Lower lobe of right lung (tissue), 2 donors: Measurements from ENCODE around the gene HOXA2. TPM values are rescaled to one million over a fixed set of nuclear protein-coding genes. Genes with fewer than 3 reads are reported as not detected.
A peak's percentile ranks its signal among the peaks of the same experiment; 100 is the strongest.

Experiments
- ATAC-seq, 2 donors: fragments of 200-7000 bp; cut with Tn5 transposase; one replicate each; pipeline ENCODE4 v1.9.1; 2020 to 2022; ENCODE audit warnings: mild to moderate bottlenecking in 2 of 2, moderate library complexity in 2 of 2
- DNase-seq: peaks from one replicate; pipeline ENCODE4 v3.0.0-alpha.2; 2020
- H3K27ac ChIP-seq: fragments of 200-600 bp; one replicate; pipeline ENCODE4 v1.8.0; 2022
- H3K27me3 ChIP-seq: fragments of 200-600 bp; one replicate; pipeline ENCODE4 v1.8.0; 2022; ENCODE audit warnings: low read depth
- H3K36me3 ChIP-seq: fragments of 200-600 bp; one replicate; pipeline ENCODE4 v1.8.0; 2022; ENCODE audit warnings: mild to moderate bottlenecking
- H3K4me1 ChIP-seq: fragments of 200-600 bp; one replicate; pipeline ENCODE4 v1.8.0; 2022
- H3K4me3 ChIP-seq: fragments of 200-600 bp; one replicate; pipeline ENCODE4 v1.8.0; 2022; ENCODE audit warnings: mild to moderate bottlenecking
- H3K9me3 ChIP-seq: fragments of 200-600 bp; one replicate; pipeline ENCODE4 v1.8.0; 2022
- intact Hi-C: fragments of 100-400 bp; cut with DNase I; formaldehyde crosslinking; loops from one replicate; pipeline ENCODE4 v1.11.0; 2022
- total RNA-seq: library from RNA; stranded (reverse); fragmentation: NEBNext Ultra II Directional; extraction: Animal tissue kit (Norgen Biotek cat#: 25700); gene quantifications from one replicate; pipeline ENCODE4 v1.2.1, GENCODE V29; 2021
- TF ChIP-seq, protein P1 (sequence below): fragments of 200-600 bp; IDR thresholded peaks from one replicate; pipeline ENCODE4 v1.8.0; 2022; ENCODE audit warnings: antibody characterized with exemption, mild to moderate bottlenecking
- donor health status: DM: no; HTN: yes; CAD: no; lungs with severe emphysema.

HOXA2 gene
- total RNA-seq, 1 donor from 2014 or later: 1.5 TPM

DNA sequence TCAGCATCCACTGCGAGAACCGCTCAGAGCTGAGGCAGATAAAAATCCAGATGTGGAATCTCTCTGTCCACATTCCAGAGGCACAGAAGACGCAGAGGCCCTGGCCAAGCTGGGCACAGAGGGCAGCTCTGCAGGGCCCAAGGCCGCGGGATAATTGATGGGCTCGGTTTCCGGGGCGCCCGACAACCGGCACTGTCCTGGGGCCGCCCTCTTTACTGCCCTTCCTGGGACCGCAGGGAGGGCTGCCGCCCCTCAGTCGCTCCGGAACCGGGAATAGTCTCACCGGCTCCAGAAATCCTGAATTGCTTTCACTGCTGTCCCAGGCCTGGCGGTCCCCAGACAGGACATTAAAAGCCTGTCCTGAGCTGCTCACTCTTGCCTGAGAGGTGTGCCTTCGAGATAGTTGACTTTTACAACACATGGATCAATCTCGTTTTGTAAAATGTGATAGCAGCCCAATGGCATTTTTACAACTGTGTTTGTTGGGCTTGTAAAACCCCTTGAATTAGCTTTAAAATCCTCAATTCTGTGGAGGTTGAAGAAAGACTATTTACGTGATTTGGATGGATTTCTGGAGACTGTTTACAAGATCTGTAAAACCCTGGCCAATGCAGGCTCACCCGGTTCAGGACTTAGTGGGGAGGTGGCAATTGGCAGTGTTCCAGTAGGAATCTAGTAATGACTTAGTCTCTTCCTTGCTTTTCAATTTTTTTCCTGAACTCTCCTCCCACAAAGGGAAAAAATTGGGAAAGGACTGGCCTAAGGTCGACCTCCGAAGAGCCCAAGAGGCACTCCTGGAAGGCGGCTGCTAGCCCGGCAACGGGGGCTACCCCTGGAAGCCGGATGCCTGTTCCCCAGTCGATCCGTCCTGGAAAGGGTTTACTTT, 46.5 kb upstream of the HOXA2 start:
- intact Hi-C loops: no loop called here
- peaks cover 51% of the 10 kb centered on the region for H3K4me1 ChIP-seq
- peaks cover 82% of the 10 kb centered on the region for H3K27me3 ChIP-seq
- TF ChIP-seq, protein P1, sequence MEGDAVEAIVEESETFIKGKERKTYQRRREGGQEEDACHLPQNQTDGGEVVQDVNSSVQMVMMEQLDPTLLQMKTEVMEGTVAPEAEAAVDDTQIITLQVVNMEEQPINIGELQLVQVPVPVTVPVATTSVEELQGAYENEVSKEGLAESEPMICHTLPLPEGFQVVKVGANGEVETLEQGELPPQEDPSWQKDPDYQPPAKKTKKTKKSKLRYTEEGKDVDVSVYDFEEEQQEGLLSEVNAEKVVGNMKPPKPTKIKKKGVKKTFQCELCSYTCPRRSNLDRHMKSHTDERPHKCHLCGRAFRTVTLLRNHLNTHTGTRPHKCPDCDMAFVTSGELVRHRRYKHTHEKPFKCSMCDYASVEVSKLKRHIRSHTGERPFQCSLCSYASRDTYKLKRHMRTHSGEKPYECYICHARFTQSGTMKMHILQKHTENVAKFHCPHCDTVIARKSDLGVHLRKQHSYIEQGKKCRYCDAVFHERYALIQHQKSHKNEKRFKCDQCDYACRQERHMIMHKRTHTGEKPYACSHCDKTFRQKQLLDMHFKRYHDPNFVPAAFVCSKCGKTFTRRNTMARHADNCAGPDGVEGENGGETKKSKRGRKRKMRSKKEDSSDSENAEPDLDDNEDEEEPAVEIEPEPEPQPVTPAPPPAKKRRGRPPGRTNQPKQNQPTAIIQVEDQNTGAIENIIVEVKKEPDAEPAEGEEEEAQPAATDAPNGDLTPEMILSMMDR: no peak
- H3K27ac ChIP-seq: peak overlapping the region; percentile 89
- no peaks in the 10 kb centered on the region for H3K9me3 ChIP-seq
- ATAC-seq (no peak), DNase-seq (no peak)
- no peaks in the 10 kb centered on the region for H3K36me3 ChIP-seq
- peak overlapping the region; percentile 60 for H3K4me3 ChIP-seq

DNA sequence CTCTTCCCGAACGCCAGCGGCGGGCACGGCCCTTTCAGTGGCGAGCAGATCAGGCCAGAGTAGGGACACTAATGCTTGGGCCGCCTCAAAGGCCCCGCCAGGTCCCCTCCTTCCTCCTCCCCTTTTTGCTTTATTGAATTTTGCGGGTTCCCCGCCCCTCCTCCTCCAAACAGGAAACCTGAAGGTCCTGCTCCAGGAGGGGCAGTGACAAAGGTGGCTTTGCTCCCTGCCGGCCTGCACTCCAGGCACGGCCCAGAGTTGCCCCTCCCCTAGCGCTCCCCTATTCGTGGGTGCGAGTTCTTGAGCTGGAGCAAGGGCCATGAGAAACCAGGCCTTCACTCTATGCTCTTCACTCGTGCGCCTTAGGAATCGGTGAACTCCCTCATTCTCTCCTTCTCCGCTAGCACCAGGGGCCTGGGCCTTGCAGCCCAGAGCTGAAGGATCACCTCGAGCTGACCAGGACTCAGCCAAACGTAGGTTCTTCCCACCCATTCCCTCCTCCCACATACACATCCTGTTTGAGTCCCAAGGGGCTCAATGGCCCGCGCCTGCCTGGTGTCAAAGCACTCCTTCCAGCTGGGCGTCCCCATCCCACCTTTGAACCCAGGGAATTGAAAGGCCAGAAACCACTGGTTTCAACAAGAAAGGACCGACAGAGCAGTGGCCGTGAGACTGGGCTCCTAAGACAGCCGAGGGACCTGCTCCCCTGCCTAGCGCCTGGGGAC, 45.7 kb upstream of the HOXA2 start:
- peaks cover 51% of the 10 kb centered on the region for H3K4me1 ChIP-seq
- TF ChIP-seq, protein P1: no peak
- H3K9me3 ChIP-seq: no peaks in the 10 kb centered on the region
- ATAC-seq: no peak
- DNase-seq: peak; percentile 46
- peak overlapping the region; percentile 60 for H3K4me3 ChIP-seq
- no peaks in the 10 kb centered on the region for H3K36me3 ChIP-seq
- intact Hi-C loops: no loop called here
- H3K27ac ChIP-seq: peak overlapping the region; percentile 89
- peaks cover 82% of the 10 kb centered on the region for H3K27me3 ChIP-seq

DNA sequence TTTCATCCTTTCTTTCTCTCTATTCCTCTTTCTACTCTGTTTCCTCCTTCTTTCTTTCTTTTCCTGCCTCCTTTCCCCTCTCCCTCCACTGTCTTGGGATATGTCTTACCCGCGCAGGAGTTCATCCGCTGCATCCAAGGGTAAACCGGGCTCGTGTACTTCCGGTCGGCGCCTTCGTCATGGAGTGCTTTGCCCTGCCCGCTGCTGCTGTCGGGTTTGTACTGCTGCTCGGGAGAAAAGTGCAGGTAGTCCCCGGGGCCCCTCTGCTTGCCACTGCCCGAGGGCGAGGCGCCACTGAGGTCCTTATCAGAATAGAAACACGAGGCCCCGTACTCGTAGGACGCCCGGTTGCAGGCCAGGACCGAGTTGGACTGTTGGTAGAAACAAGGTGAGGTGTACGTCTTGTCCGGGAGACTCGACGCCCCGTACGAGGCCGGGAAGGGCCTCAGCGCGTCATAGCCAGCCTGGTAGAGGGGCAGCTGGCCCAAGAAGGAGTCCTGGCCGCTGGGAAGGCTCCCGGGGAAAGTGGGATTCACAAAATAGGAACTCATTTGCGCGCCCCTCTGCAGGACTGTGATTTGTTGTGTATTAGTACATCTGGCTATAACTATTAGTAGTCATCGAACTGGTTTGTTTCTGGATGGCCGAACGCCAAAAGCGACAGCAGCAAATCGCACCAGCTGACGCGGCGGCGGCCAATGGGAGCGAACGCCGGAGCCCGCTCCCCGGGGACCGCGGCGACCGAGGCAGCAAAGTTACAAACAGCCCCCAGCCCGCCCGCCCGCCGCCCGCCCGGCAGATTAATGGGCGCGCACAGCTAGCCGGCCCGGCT, 44.9 kb upstream of the HOXA2 start, which contains the start of gene HOXA6:
Gene HOXA6 (minus strand): TSS at position 576 of the 832 bp plus-strand sequence. CDS start 25 bp downstream, at position 551.
- Histone ChIP-seq H3K27me3 (peaks cover 82% of the 10 kb centered on the region), H3K36me3 (no peaks in the 10 kb centered on the region), H3K4me3 (peak within 1 kb of the TSS; percentile 60), H3K27ac (peak within 1 kb of the TSS; percentile 89), H3K4me1 (peaks cover 45% of the 10 kb centered on the region), H3K9me3 (no peaks in the 10 kb centered on the region)
- peak; percentile 49 for DNase-seq
- TF ChIP-seq, protein P1: no peak
- no peak for ATAC-seq
- intact Hi-C loops: no loop called here

DNA sequence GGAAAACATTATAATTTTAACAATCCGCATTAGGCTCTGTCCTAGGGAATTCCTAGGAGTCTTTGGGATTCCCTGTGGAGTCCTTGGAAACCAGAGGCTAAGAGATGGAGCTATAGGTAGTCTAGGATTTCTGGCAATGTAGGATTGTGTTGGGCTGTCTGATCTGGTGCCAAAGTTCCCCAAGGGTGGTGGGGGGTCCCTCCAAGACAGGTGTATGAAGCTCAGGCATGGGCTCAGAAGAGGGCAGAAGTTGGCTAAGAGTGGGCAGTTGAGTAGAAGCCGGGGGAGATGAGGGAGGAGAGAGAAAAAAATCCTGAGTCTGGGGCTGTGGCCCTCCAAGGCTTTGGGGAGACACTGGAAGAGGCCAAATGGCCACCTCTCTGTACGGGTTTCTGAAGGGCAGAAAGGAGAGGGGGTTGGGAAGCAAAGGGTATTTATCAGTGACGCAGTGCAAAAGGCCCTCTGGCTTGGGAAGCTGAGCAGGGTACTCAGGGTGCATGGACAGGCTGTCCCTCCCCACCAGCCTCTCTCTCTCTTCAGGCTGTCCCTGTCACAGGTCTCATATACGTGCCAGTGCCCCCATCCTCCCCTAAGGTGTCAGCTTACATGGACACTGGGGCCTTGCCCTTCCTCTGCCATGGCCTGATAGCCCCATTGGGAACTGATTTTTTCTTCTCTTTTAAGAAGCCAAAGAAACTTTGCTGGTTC, 44.2 kb upstream of the HOXA2 start:
- TF ChIP-seq, protein P1: no peak
- H3K4me1 ChIP-seq: peaks cover 39% of the 10 kb centered on the region
- ATAC-seq (no peak), DNase-seq (no peak)
- intact Hi-C loops: no loop called here
- H3K36me3 ChIP-seq: no peaks in the 10 kb centered on the region
- peak overlapping the region; percentile 89 for H3K27ac ChIP-seq
- H3K9me3 ChIP-seq: no peaks in the 10 kb centered on the region
- peak overlapping the region; percentile 60 for H3K4me3 ChIP-seq
- peaks cover 82% of the 10 kb centered on the region for H3K27me3 ChIP-seq
